ENCODE measurements around the gene KCNE5.
"Not testable (repeated sequence)": the region's sequence is repeated elsewhere in the genome, so short reads cannot be mapped to it uniquely, and the experiment has no call there.

Gene KCNE5

GRCh38 chrX:109624641-109625616 lies at the start of gene KCNE5:
TSS of gene KCNE5 (minus strand) at chrX:109625172. CDS start at chrX:109625020, 152 bp downstream.
- DNase-seq: no peak

- no peak for DNase-seq
These were observed 47.3 kb upstream of the KCNE5 start for GRCh38 chrX:109672239-109672638.

DNA sequence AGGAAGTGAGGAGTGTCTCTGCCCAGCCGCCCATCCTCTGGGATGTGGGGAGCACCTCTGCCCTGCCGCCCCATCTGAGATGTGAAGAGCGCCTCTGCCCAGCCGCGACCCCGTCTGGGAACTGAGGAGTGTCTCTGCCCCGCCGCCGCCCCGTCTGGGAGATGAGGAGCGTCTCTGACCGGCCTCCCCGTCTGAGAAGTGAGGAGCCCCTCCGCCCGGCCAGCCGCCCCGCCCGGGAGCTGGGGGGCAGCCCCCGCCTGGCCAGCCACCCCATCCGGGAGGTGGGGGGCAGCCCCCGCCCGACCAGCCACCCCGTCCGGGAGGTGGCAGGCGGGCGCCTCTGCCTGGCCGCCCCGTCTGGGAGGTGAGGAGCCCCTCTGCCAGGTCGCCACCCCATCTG lies 46.2 kb upstream of the KCNE5 start:
- not testable (repeated sequence) for DNase-seq

DNA sequence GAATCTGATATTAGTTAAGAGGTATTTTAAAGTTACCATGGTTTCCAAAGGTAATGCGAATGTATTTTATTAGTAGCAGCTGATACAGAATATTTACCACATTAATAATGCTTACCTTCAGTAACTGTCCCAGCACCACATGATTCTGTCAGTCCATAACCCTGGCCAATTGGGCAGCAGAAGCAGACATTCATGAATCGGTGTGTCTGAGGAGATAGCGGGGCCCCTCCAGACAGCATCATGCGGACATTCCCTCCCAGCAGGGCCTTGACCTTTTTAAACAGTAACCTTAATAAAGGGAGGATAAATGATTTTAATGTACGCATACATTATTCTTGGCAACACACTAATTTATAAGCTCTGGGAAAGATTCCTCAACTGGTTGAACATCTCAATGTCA lies 43.0 kb upstream of the KCNE5 start:
- no peak for DNase-seq

DNA sequence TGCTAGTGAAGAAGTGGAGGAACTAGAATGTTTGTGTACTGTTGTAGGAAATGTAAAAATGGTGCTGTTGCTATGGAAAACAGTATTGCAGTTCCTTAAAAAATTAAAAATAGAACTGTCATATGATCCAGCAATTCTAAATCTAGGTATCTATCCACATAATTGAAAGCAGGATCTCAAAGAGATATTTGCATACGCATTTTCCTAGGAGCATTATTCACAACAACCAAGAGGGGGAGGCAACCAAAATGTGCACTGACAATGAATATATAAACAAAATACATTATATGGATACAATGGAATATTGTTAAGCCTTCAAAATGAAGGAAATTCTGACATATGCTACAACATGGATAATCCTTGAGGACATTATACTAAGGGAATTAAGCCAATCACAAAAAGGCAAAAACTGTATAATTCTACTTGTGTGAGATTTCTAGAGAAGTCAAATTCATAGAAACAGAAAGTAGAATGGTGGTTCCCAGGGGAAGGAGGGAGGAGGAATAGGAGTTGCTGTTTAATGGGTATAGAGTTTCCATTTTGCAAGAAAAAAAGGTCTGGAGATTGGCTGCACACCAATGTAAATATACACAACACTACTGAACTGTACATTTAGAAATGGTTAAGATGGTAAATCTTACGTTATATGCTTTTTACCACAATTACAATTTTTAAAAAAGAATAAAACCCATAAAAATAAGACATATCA lies 35.6 kb upstream of the KCNE5 start:
- DNase-seq: no peak

DNA sequence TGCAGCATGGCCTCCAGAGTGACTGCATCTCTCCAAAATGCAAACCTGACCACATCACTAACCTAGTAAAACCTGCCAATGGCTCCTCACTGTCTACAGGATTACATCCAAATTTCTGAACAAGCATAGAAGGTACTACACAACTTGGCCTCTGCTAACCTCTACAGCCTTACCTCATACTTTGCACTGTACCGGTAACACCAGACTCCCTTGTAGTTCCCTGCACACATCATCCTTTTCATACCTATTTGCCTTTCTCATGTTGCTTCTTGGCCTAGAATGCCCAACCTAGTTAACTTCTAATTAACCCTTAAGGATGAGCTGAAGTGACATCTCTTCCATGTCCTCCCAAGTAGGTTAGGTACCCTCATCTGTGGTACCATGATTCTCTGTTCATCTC lies 33.4 kb upstream of the KCNE5 start:
- no peak for DNase-seq

DNA sequence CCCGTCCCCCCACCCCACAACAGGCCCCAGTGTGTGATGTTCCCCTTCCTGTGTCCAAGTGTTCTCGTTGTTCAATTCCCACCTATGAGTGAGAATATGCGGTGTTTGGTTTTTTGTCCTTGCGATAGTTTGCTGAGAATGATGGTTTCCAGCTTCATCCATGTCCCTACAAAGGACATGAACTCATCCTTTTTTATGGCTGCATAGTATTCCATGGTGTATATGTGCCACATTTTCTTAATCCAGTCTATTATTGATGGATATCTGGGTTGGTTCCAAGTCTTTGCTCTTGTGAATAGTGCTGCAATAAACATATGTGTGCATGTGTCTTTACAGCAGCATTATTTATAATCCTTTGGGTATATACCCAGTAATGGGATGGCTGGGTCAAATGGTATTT lies 32.4 kb upstream of the KCNE5 start:
- not testable (repeated sequence) for DNase-seq

- no peak for DNase-seq
These were observed 31.8 kb upstream of the KCNE5 start for GRCh38 chrX:109656774-109657173.

GRCh38 chrX:109655502-109656201 lies 30.7 kb upstream of the KCNE5 start:
- no peak for DNase-seq

DNA sequence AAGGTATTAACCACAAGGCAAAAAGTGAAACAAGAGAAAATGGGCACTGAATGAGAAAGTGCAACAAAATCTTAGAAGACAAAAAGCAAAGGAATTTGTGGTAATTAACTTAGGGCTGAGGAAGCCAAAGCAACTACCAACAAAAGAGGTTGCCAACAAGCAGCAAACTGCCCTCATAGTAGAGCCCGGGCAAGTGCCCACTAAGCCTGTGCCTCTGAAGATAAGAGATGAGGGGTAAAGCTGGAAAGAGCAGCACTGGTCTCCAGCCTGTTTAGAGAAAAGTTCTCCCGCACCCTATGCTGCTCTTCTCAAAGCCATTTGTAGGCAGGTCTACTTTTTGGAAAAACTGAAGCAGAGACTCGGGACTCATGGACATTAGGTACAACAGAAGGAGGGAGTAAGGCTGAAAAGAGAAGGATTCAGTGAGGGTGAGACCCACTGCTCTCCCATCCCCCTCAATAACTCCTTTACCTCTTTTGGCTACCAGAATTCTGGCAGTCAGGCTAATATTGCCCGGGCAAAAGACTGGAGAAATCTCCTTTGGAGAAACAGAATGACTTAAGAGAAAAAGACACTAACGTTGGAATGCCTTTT lies 29.6 kb upstream of the KCNE5 start:
- no peak for DNase-seq

- DNase-seq: not testable (repeated sequence)
These were observed 19.7 kb upstream of the KCNE5 start for GRCh38 chrX:109644671-109645070.

DNA sequence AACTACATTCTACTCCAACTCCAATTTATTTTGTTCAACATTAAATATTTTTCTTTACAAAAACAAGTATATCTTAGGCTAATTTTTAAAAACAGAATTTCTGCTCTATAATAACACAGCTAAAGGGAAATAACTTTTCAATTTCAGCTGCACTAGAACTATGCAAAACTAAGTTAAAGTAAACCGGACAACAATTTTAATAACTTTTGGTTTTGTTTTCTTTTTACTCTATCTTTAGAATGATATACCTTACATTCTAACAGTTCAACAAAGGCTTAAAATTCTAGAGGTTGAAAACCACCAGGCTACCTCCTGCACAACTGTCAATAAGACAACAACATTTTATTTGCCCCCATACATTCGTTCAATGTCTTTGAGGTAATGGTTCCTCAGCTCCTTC lies 18.7 kb upstream of the KCNE5 start:
- DNase-seq: no peak

- DNase-seq: no peak
These were observed 13.2 kb upstream of the KCNE5 start for GRCh38 chrX:109638158-109638557.

GRCh38 chrX:109637477-109637876 lies 12.5 kb upstream of the KCNE5 start:
- DNase-seq: not testable (repeated sequence)

- no peak for DNase-seq
These were observed 10.2 kb upstream of the KCNE5 start for GRCh38 chrX:109635146-109635545.

DNA sequence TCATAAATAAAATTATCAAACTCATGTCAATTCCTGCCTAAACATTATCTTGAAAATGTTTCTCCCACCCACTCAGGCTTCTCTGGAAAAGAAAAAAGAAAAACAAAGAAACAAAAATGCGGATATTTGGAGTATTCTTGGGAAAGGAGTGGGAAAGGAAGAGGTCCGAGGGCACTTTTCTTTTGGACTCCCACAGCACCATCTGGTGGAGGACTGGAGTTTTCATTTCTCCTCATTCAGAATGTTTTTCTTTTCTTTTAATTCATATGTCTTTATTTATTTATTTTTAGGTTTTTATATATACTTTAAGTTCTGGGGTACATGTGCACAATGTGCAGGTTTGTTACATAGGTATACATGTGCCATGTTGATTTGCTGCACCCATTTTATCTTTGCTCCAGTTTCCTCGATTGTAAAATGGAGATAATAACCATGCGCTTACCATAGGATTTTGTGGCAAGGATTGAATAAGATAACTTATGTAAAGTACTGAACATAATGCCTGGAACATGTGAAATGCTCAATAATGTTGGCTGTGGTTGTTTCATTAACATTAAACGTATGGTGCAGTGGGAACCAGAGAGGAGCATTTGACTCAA lies 8.0 kb upstream of the KCNE5 start:
- no peak for DNase-seq

DNA sequence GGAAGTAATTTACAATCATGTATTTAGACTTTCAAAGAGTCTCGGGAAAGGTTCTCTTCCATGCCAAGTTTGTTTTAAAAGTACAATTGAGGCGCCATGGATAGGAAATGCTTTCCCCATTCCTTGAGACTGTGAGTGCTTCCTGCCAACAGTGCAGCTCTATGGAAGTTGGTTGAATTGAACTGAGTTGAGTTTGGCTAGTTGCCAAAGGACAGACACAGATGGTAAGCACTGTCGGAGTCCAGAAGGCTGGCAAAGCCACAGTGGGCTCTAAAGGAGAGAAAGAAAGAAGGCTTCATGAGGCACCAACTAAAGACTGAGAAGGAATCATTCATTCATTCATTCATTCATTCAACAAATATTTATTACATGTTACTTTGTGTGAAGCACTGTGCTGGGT lies 4.3 kb upstream of the KCNE5 start:
- no peak for DNase-seq

- DNase-seq: no peak
These were observed 1.7 kb upstream of the KCNE5 start for GRCh38 chrX:109626637-109627036.

DNA sequence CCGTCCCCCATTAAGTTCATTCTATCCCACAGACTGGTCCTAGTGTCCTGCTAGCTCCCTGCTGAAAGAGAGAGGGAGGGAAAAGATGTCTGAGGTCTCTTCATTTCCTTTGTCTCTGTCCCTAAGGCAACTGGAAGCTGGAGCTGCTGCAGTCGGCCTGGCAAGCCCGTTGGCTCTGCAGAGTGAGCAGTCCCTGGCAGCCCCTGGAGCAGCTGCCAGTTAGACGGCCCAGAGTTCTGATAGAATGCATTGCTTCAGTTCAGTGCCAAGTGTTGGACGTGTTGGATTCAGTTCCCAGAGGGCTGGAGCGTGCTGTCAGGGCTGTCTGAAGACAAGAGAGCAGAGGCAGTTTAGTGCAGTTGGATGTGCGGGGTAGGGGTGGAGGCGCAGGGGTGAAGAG lies 975 bp downstream of the KCNE5 start:
- no peak for DNase-seq

DNA sequence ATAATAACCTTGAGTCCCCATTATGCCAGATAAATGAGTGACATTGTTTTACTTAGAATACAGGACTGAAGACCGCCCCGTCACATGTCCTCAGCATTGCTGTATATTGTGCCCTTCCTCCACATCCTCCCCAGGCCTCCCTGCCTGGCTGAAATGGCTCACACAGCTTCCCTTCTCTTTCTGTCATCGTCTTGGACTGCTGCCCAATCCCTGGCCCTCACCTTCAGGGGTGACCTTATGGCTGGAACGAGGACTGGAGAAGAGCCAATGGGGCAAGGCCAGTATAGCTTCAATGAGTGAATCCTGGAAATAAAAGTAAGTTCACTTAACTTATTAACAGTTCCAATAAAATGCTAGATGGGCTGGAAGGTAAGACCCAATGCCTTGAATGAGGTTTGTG lies 2.7 kb downstream of the KCNE5 start:
- no peak for DNase-seq

DNA sequence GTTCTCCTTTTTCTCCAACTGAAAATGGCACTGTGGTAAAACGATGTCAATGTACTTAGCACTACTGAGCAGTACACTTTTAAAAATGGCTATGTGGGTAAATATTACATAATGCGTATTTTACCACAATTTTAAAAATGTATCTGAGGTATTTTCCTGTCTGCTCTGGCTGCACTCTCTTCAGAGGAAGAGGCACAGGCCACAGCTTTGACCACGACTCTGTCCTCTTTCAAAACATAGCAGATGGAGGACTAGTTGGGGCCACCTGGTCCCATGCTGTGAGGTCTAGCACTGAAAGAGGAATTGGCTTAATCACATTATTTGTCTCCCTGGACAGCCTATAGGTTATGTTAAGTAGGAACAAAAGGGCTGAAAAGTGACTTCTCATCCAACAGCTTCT lies 5.2 kb downstream of the KCNE5 start:
- DNase-seq: no peak

GRCh38 chrX:109614951-109615350 lies 10.0 kb downstream of the KCNE5 start:
- DNase-seq: no peak

DNA sequence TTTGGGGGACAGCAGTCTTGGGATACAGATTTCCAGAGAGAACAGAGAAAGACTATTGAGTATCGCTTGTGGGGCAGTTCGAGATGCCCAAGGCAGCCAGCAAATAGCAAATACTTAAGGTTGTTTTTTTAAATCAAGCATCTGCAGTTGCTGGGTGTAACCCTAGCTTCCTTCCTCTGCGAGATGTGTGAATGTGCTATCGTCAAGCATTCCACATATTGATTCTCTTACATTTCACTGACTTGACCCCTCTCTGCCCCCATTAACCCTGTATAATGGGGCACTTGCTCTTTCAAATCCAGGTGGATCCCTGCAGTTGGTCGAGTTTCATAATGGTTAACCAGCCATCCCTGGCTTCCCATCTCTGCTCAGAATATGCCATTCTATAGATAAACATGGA lies 23.5 kb downstream of the KCNE5 start:
- DNase-seq: no peak
